Left kidney (tissue), 2 donors: ENCODE measurements around the gene ENTPD1. TPM values are rescaled to one million over a fixed set of nuclear protein-coding genes. Genes with fewer than 3 reads are reported as not detected.
A peak's percentile ranks its signal among the peaks of the same experiment; 100 is the strongest.
"Not testable (repeated sequence)": the region's sequence is repeated elsewhere in the genome, so short reads cannot be mapped to it uniquely, and the experiment has no call there.

Experiments used
- DNase-seq: peaks from one replicate; pipeline ENCODE4 v3.0.0-alpha.2; 2013
- polyA plus RNA-seq: library from polyadenylated mRNA; unstranded; fragments of 120-200 nt; gene quantifications from one replicate; pipeline ENCODE4 v1.2.1, GENCODE V29; 2013; ENCODE audit not compliant: insufficient read length

ENTPD1 gene
- polyA plus RNA-seq, 1 donor = 23.1 TPM

GRCh38 chr10:95794195-95794594 is 38.2 kb downstream of the ENTPD1 start:
- no peak for DNase-seq

- no peak for DNase-seq
Measured at GRCh38 chr10:95795602-95796001, 39.6 kb downstream of the ENTPD1 start.

- no peak for DNase-seq
Measured at GRCh38 chr10:95796504-95796903, 40.5 kb downstream of the ENTPD1 start.

GRCh38 chr10:95798096-95798855 is 42.3 kb downstream of the ENTPD1 start:
- DNase-seq = no peak

GRCh38 chr10:95800286-95800685 is 44.3 kb downstream of the ENTPD1 start:
- not testable (repeated sequence) for DNase-seq

- not testable (repeated sequence) for DNase-seq
Measured at GRCh38 chr10:95806687-95807380, 50.9 kb downstream of the ENTPD1 start.

- DNase-seq = not testable (repeated sequence)
Measured at GRCh38 chr10:95808705-95809308, 52.8 kb downstream of the ENTPD1 start.

GRCh38 chr10:95809370-95810197 is 53.6 kb downstream of the ENTPD1 start:
- no peak for DNase-seq

- DNase-seq = no peak
Measured at GRCh38 chr10:95810198-95810976, 54.4 kb downstream of the ENTPD1 start.

GRCh38 chr10:95813054-95813685 is 57.2 kb downstream of the ENTPD1 start:
- DNase-seq = no peak

- peak; percentile 26 for DNase-seq
Measured at GRCh38 chr10:95814011-95814727, 58.2 kb downstream of the ENTPD1 start.

GRCh38 chr10:95815133-95815532 is 59.2 kb downstream of the ENTPD1 start:
- no peak for DNase-seq

GRCh38 chr10:95815701-95816240 is 59.8 kb downstream of the ENTPD1 start:
- no peak for DNase-seq

- DNase-seq = no peak
Measured at GRCh38 chr10:95818010-95818409, 62.0 kb downstream of the ENTPD1 start.

GRCh38 chr10:95818668-95819067 is 62.7 kb downstream of the ENTPD1 start:
- DNase-seq = no peak

- no peak for DNase-seq
Measured at GRCh38 chr10:95819620-95820329, 63.8 kb downstream of the ENTPD1 start.

GRCh38 chr10:95820363-95820762 is 64.4 kb downstream of the ENTPD1 start:
- no peak for DNase-seq

- DNase-seq = no peak
Measured at GRCh38 chr10:95821720-95822119, 65.8 kb downstream of the ENTPD1 start.

- DNase-seq = no peak
Measured at GRCh38 chr10:95830044-95830443, 74.1 kb downstream of the ENTPD1 start.
